Stimulated activated effector memory CD8-positive, alpha-beta T cell treated with anti-CD3 and anti-CD28 coated beads, Interleukin-12 subunit alpha, Interleukin-12 subunit beta, amount 100 ng/mL, for 72 hours (primary cell): ENCODE results near the gene MBOAT2.
"Not testable (repeated sequence)": the region's sequence is repeated elsewhere in the genome, so short reads cannot be mapped to it uniquely, and the experiment has no call there.

Source experiments
- ATAC-seq: fragments of 150-1000 bp; cut with Tn5 transposase; 2 replicates; pipeline ENCODE4 v1.10.0; 2021
- DNase-seq, 2 donors: peaks; one replicate each; pipeline ENCODE4 v3.0.0; 2021 to 2022; ENCODE audit warnings: low spot score in 2 of 2
- H3K27ac Mint-ChIP-seq: one replicate; pipeline ENCODE4 v1.8.0; 2022; ENCODE audit warnings: mild to moderate bottlenecking, mixed read lengths
- H3K36me3 Mint-ChIP-seq: one replicate; pipeline ENCODE4 v1.8.0; 2022; ENCODE audit warnings: mild to moderate bottlenecking, mixed read lengths
- H3K4me1 Mint-ChIP-seq: one replicate; pipeline ENCODE4 v1.8.0; 2022; ENCODE audit warnings: mixed read lengths
- H3K4me3 Mint-ChIP-seq: one replicate; pipeline ENCODE4 v1.8.0; 2022; ENCODE audit warnings: mild to moderate bottlenecking, mixed read lengths
- H3K9me3 Mint-ChIP-seq: one replicate; pipeline ENCODE4 v1.8.0; 2022; ENCODE audit warnings: mixed read lengths

The MBOAT2 gene

GRCh38 chr2:8965216-8965969, 38.1 kb downstream of the MBOAT2 start:
- H3K4me1 Mint-ChIP-seq, result no peaks in the 10 kb centered on the region
- no peak overlapping the region for H3K4me3 Mint-ChIP-seq
- H3K27ac Mint-ChIP-seq, result no peak overlapping the region
- no peaks in the 10 kb centered on the region for H3K36me3 Mint-ChIP-seq
- DNase-seq (no peak), ATAC-seq (no peak)
- H3K9me3 Mint-ChIP-seq, result no peaks in the 10 kb centered on the region

GRCh38 chr2:8962890-8963289, 40.6 kb downstream of the MBOAT2 start:
- DNase-seq (no peak), ATAC-seq (no peak)
- H3K9me3 Mint-ChIP-seq, result no peaks in the 10 kb centered on the region
- H3K27ac Mint-ChIP-seq, result no peak overlapping the region
- no peak overlapping the region for H3K4me3 Mint-ChIP-seq
- H3K4me1 Mint-ChIP-seq, result no peaks in the 10 kb centered on the region
- H3K36me3 Mint-ChIP-seq, result no peaks in the 10 kb centered on the region

DNA sequence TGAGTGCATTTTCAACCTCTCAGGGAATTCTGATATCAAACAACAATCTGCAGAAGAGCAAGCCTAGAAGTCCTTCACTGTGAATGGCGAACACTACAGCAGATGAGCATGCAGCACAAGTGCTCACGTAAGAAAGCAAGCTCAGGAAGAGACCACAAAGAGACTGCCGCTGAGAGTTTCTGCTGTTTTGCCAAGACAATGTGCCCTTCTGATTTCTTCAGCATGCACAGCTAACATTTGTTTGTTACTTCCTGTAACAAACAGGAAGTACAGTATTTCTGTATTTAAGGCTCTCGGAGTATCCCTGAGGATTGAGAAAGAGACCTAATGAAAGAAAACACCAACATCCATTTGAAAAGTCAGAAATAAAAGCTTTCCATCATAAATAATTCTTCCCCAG, 45.9 kb downstream of the MBOAT2 start:
- Mint-ChIP-seq H3K4me1 (no peaks in the 10 kb centered on the region), H3K4me3 (no peak overlapping the region), H3K27ac (no peak overlapping the region), H3K9me3 (peaks cover 14% of the 10 kb centered on the region), H3K36me3 (no peaks in the 10 kb centered on the region)
- DNase-seq, result no peak
- ATAC-seq, result no peak

DNA sequence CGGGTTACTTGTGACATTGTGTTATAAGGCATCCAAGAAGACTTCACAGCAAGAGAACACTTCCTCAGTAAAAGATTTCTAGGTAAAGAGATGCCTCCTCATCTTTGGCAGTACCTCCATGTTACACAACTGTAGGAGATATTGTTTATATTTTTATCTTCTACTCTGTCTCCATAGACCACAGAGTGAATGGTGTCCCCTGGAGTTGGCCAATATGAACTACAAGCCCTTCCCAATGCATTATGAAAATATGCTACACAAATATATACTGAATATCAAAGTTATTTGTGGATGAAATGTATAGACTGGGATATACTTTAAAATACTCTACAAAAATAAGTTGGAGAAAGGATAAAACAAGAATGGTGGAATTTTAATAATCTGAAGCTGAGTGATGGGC, 46.7 kb downstream of the MBOAT2 start:
- no peaks in the 10 kb centered on the region for H3K36me3 Mint-ChIP-seq
- no peak overlapping the region for H3K4me3 Mint-ChIP-seq
- ATAC-seq (no peak), DNase-seq (no peak)
- H3K27ac Mint-ChIP-seq, result no peak overlapping the region
- H3K4me1 Mint-ChIP-seq, result no peaks in the 10 kb centered on the region
- peaks cover 20% of the 10 kb centered on the region for H3K9me3 Mint-ChIP-seq

DNA sequence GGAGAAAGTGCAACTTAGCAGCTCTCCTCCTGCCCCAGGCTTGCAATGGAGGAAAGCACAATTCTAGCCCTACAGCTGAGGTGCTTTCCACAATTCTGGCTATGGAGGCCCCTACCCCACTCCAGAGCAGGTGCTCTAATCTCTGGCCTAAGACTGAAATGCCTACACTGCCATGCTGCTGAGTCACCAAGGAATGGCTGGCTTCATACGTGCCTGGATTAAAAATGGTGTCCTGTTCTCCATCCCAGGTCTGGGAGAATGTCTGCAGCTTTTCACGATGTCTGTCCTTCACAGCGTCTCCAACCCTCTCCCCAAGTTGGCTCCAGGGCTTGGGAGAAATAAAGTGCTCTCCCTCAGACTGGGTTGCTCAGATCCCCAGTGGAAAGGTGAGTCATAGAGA, 48.5 kb downstream of the MBOAT2 start:
- no peak overlapping the region for H3K27ac Mint-ChIP-seq

GRCh38 chr2:8953525-8953924, 50.0 kb downstream of the MBOAT2 start:
- no peak overlapping the region for H3K4me3 Mint-ChIP-seq

More for the DNA sequence above, 48.5 kb downstream of the MBOAT2 start:
- DNase-seq (no peak), ATAC-seq (no peak)
- Mint-ChIP-seq H3K4me1 (no peaks in the 10 kb centered on the region), H3K36me3 (no peaks in the 10 kb centered on the region), H3K4me3 (no peak overlapping the region), H3K9me3 (peaks cover 25% of the 10 kb centered on the region)

GRCh38 chr2:8939486-8940114, 63.9 kb downstream of the MBOAT2 start:
- H3K9me3 Mint-ChIP-seq, result no peaks in the 10 kb centered on the region
- no peaks in the 10 kb centered on the region for H3K4me1 Mint-ChIP-seq
- no peak for DNase-seq
- ATAC-seq, result no peak
- no peak overlapping the region for H3K27ac Mint-ChIP-seq
- no peak overlapping the region for H3K4me3 Mint-ChIP-seq
- H3K36me3 Mint-ChIP-seq, result no peaks in the 10 kb centered on the region

More at GRCh38 chr2:8953525-8953924, 50.0 kb downstream of the MBOAT2 start:
- no peaks in the 10 kb centered on the region for H3K4me1 Mint-ChIP-seq
- peaks cover 25% of the 10 kb centered on the region for H3K9me3 Mint-ChIP-seq
- H3K27ac Mint-ChIP-seq, result no peak overlapping the region
- DNase-seq (no peak), ATAC-seq (no peak)
- H3K36me3 Mint-ChIP-seq, result no peaks in the 10 kb centered on the region

- no peak overlapping the region for H3K27ac Mint-ChIP-seq
- H3K4me3 Mint-ChIP-seq, result no peak overlapping the region
- ATAC-seq, result no peak
- H3K9me3 Mint-ChIP-seq, result no peaks in the 10 kb centered on the region
- H3K36me3 Mint-ChIP-seq, result no peaks in the 10 kb centered on the region
- DNase-seq, result no peak
- no peaks in the 10 kb centered on the region for H3K4me1 Mint-ChIP-seq
These were observed 65.1 kb downstream of the MBOAT2 start for GRCh38 chr2:8938384-8938783.

- no peak for ATAC-seq
- Mint-ChIP-seq H3K36me3 (no peaks in the 10 kb centered on the region), H3K4me1 (no peaks in the 10 kb centered on the region), H3K4me3 (no peak overlapping the region), H3K27ac (no peak overlapping the region), H3K9me3 (no peaks in the 10 kb centered on the region)
- no peak for DNase-seq
These were observed 67.5 kb downstream of the MBOAT2 start for GRCh38 chr2:8935982-8936381.

- no peaks in the 10 kb centered on the region for H3K9me3 Mint-ChIP-seq
- H3K27ac Mint-ChIP-seq, result no peak overlapping the region
- H3K36me3 Mint-ChIP-seq, result no peaks in the 10 kb centered on the region
- no peaks in the 10 kb centered on the region for H3K4me1 Mint-ChIP-seq
- no peak overlapping the region for H3K4me3 Mint-ChIP-seq
- ATAC-seq (no peak), DNase-seq (no peak)
These were observed 69.1 kb downstream of the MBOAT2 start for GRCh38 chr2:8934338-8934737.

- Mint-ChIP-seq H3K4me1 (no peaks in the 10 kb centered on the region), H3K4me3 (no peak overlapping the region), H3K36me3 (no peaks in the 10 kb centered on the region), H3K9me3 (no peaks in the 10 kb centered on the region), H3K27ac (no peak overlapping the region)
- ATAC-seq (no peak), DNase-seq (no peak)
These were observed 70.8 kb downstream of the MBOAT2 start for GRCh38 chr2:8932702-8933101.

GRCh38 chr2:8930185-8930584, 73.3 kb downstream of the MBOAT2 start:
- not testable (repeated sequence) for H3K4me3 Mint-ChIP-seq, H3K36me3 Mint-ChIP-seq, DNase-seq, H3K4me1 Mint-ChIP-seq, ATAC-seq, H3K9me3 Mint-ChIP-seq, H3K27ac Mint-ChIP-seq

DNA sequence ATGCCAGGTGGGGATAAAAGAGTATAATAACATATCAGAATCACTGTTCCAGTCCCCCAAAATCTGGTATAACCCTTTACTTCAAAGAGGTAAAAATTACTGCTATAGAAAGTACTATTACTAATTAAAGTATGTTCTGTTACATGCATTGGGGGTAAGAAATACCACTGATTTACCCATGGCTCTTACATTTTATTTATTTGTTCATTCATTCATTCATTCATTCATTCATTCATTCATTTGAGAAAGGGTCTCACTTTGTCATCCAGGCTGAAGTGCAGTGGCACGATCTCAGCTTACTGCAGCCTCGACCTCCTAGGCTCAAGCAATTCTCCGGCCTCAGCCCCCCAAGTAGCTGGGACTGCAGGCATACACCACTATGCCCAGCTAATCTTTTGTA, 74.4 kb downstream of the MBOAT2 start:
- DNase-seq, result no peak
- Mint-ChIP-seq H3K9me3 (no peaks in the 10 kb centered on the region), H3K4me3 (no peak overlapping the region), H3K27ac (no peak overlapping the region), H3K36me3 (no peaks in the 10 kb centered on the region), H3K4me1 (no peaks in the 10 kb centered on the region)
- no peak for ATAC-seq

DNA sequence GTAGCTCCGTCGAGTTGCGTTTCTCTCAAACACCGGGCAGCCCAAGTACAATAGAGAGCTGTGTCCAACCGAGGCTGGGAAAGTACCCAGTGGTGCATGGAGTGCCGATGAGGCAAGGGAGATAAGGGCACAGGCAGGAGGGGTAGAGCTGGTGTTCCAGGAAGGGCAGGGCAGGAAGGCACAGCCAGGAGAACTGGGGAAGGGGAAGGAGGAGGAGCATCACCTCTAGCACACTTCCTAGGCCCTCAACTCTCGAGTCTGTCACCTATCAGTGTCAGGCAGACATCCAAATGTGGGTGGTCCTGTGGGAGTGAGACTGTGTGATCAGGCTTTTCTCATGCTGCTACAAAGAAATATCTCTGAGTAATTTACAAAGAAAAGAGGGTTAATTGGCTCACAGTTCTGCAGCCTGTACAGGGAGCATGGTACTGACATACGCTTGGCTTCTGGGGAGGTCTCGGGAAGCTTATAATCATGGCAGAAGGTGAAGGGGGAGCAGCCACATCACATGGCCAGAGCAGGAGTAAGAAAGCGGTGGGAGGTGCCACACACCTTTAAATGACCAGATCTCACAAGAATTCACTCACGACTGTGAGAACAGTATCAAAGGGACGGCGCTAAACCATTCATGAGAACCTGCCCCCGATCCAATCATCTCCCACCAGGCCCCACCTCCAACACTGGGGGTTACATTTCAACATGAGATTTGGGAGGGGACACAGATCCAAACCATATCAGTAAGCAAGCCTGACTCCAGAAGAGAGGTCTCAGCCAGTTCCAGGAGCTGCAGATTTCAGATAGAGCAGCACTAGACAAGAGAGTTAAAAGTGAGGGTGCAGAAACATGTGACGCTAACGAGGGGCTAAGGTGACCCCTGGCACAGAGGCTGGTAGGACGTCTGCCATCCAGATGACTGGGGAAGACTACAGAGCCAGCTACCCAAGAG, 75.7 kb downstream of the MBOAT2 start:
- Mint-ChIP-seq H3K27ac (no peak overlapping the region), H3K36me3 (no peaks in the 10 kb centered on the region), H3K9me3 (no peaks in the 10 kb centered on the region), H3K4me3 (no peak overlapping the region), H3K4me1 (no peaks in the 10 kb centered on the region)
- DNase-seq (no peak), ATAC-seq (no peak)

DNA sequence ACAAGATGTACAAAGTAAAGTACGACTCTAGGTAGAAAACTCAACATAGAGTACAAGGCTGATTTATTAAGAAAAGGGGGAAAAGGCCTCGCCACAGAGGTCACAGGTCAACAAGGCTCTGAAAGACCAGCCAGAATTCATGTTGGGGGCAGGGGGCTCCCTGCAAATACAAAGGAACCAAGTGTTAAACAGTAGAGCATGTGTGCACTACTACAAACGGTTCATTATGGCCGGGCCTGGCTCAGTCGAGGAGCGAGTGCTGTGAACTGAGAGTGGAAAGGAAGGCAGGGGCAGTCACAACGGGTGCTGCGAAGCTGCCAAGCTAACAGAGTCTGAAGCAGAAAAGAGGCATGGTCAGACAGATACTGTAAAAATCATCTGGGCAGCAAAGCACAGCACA, 77.1 kb downstream of the MBOAT2 start:
- no peaks in the 10 kb centered on the region for H3K4me1 Mint-ChIP-seq
- DNase-seq (no peak), ATAC-seq (no peak)
- H3K36me3 Mint-ChIP-seq, result no peaks in the 10 kb centered on the region
- H3K27ac Mint-ChIP-seq, result no peak overlapping the region
- no peak overlapping the region for H3K4me3 Mint-ChIP-seq
- no peaks in the 10 kb centered on the region for H3K9me3 Mint-ChIP-seq
